ENCODE measurements around the gene NHLRC1.

DNA sequence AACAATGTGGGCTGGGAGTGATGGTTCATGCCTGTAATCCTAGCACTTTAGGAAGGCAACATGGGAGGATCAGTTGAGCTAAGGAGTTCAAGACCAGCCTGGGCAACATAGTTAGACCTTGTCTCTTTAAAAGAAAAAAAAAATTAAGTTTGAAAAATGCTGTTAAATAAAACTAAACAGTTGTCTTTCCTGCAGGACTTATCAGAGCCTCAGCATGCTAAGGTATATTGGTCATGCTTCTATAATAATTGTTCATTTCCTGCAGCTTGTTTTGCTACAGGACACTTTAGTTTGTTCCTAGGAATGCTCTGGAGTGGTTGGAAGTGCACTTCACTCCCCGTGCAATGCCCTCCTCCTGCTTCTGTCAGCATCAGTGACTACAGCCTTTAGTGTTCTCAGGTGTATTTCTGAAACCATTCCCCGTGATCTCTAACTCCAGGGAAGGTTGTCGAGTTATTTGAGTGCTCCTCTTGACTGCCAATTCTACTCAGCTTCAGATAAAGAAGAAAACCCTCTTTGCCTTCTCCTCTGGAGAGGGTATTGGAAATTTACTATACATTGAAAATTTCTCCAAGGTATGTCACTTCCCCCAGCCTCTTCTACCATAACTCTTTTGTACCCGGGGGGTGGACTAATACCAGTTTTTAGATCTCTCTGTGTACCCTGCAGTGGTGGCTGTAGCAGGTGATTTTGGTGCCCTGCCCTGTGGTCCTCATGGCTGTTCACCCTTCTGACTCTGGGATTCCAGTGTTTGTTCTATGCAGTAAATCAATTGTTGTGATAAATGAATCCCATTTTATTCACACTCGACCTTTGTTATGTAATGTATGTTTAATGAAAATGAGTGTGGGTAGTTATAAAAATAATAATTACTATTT lies 33.8 kb downstream of the NHLRC1 start:
- TF ChIP-seq CTCF (IDR thresholded peaks at IDR 0.05) (no peak), ZFX (IDR thresholded peaks at IDR 0.05; ENCODE audit: borderline replicate concordance) (no peak)

Measured in 22Rv1 (cell line).